NCI-H1105 treated with DMSO at 0.1 percent for 48 hours (cell line): ENCODE measurements around the gene MAPRE3.
A peak's percentile ranks its signal among the peaks of the same experiment; 100 is the strongest.

ENCODE experiments used
- DNase-seq: peaks from one replicate; lab custom pipeline; 2025; lab: John Stamatoyannopoulos, UW

The MAPRE3 gene

DNA sequence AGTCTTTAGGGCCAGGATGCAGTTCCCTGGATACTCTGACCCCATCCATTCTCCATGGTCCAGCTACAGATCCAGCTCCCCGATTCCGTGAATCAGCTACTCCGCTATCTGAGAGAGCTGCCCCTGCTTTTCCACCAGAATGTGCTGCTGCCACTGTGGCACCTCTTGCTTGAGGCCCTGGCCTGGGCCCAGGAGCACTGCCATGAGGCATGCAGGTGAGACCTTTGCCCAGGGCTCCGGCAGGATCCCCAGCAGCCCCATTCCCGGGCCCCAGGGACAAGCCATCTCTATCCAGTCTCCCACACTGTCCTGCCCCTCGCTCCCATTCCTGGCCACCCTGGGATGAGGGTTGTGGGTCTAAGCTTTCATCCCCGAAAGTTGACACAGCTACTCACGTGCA lies 69.8 kb downstream of the MAPRE3 start:
- no peak for DNase-seq

DNA sequence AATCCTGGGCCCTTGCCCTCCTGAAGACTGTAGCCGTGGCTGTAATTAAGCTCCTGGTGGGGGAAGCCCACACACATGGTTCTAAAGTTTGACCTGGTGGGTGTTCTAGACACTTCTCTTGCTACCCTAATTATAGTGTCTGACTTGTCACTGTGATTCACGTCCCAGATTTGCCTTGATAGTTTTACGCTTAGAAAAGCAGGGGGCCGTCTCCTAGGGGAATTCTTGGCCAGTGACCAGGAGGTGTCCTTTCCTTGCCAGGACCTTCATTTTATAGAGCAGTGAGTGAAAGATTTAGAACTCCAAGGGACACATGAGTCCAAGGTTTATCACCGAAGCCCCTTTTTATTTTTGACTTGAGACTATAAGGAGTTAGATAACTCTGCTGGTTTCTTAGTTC lies 71.3 kb downstream of the MAPRE3 start:
- no peak for DNase-seq

DNA sequence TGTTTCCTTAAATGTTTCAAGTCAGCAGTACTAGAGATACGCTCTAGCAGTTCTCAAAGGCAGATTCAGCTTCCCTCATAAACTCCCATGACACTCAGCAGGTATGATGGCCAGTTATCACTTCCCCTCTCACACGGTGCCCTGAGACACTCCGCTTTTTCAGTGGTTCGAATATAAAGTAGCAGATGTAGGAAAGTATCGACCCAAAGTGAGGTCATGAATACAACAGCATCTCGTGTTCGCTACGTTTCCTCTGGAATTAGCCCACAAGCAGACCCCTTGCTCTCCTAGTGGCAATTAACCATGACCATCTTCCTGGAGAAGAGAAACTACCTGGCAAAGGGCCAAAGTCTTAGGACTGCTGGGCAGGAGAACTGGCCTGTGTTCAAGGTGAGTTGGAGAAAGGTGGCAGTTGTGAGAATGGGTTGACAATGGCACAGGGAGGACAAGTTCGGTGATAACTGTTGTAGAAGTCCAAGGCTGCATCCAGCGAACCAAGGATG lies 71.8 kb downstream of the MAPRE3 start:
- DNase-seq = peak; percentile 8

DNA sequence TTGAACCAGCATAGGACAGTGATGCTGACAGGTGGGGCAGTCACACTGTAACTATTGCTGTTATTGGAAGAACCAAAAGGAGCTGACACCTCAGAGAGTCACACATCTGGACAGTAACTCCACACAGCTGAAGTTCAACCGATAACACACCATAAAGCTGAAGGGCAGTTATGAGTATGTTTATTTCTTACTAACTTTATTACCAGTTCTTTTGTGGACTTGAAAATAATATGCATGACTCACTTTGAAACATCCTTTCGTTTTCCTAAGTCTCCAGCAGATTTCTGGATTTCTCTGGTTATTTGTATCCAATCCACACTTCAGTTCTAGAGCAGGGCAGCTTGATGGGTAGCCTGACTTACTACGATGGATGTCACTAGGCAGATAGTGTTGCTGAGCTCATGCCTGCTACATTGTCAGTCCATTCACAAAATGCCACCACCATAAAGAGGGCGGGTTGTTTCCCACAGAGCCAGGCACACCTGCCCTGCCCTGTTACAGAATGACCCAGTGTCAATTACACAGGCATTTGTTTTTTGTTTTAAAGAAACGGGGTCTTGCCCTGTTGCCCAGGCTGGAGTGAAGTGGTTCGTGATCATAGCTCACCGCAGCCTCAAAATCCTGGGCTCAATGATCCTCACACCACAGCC lies 72.7 kb downstream of the MAPRE3 start:
- no peak for DNase-seq

DNA sequence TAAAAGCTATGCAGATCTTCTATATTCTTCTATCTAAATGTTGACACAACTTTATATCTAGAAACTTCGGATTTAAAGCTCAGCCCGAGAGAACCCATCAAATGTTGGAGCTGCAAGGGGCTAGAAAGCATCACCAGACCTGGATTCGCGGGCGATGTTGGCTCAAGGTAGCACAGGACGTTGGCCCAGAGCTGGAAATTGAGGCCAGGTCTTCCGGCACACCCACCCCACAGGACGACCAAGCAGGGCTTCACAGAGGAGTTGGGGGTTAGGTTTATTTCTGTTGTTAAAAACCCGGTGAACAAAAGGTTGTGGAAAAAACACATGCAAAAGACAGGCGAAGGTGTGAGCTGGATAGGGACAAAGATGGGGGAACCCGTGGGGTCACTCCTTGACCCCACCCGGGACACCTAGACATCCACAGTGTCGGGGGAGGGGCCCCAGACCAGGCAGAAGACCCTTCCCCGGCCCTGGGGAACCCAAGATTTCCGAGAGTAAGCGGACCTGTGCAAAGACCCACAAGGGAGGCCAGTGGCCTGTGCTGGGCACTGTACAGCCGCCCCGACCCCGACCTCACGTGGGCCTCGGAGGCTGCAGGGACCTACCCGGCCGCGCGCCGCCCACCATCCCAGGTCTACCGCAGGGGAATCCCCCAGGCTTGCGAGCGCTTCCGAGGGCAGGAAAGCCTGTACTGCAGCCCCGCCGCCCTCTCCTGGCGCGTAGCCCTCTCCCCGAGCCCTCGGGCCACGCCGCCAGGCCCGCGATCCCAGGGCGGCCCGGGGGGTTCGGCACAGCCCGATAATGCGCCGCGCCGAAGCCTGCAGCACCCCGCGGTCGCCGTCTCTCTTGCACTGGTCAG lies 79.2 kb downstream of the MAPRE3 start:
- no peak for DNase-seq

DNA sequence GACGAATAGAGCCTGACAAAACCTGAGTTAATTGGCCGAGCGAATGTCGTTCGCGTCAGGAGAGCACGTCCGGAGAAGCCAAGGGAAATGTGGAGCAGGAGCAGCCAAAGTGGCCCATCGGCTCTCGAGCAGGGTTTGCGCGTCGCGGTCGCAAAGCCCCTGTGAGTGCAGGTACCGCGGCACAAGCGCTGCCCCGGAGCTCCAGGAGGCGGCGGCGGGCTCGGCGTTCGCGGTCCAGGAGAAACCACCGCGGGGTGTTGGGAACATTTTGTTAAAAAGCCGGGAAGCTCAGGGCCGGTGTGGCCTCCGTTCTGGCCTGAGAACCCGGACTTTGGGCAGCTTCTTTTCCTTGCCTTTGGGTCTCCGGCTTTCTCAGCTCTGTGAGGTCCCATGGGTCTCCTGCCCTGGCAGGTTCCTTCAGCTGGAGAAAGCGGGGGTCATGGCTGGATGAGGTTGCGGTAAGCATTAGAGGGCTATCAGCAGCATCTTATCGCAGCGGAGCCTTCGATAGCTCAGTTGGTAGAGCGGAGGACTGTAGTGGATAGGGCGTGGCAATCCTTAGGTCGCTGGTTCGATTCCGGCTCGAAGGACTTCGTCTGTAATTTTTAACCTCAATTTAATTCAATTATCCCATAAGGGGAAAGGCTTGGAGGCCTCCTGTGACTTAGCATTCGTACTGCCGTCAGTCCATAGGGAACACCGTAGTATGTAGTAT lies 80.0 kb downstream of the MAPRE3 start:
- peak; percentile 85 for DNase-seq

DNA sequence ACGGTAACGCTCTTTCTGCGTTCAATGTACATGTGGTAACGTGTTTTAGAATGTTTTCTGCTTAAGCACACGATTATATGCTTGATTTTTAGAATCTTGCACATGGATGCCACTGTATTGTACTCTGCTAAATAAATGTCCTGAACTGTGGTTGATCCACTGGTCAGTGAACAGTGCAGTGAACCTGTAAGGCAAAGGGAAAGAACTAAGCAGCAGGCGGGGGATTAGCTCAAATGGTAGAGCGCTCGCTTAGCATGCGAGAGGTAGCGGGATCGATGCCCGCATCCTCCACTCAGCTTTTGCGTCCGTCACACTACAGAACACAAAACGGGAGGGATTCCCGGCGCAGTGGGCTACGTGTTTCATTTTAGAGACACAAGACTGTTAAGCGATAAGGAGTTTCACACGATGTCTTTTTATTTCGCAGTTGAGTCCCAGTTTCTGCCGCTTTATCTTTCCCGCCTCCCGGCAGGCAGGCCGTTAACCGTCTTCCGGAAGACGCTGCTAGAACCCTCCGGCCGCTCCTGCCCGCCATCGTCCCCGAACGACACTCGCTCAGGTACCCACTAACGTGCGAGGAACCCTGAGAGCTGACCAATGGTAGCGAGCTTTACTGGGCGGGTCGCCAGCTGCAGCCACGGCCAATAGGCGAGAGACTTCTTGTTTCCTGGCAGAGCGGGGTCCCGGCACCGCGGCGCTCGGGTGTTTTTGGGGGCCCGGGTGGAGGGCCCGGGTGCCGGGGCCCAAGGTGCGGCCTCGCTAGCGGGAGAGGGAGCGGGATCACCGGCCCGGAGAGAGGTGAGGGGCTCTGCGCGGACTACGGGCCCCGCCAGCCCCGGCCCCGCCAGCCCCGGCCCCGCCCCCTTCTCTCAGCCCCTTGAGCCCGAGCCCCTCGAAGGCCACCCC lies 80.8 kb downstream of the MAPRE3 start, which contains the start of gene AGBL5:
Gene AGBL5, plus strand, starts transcription at position 673 of the 906 bp plus-strand sequence. CDS start 1,291 bp downstream, outside the sequence.
- peak; percentile 90 for DNase-seq

DNA sequence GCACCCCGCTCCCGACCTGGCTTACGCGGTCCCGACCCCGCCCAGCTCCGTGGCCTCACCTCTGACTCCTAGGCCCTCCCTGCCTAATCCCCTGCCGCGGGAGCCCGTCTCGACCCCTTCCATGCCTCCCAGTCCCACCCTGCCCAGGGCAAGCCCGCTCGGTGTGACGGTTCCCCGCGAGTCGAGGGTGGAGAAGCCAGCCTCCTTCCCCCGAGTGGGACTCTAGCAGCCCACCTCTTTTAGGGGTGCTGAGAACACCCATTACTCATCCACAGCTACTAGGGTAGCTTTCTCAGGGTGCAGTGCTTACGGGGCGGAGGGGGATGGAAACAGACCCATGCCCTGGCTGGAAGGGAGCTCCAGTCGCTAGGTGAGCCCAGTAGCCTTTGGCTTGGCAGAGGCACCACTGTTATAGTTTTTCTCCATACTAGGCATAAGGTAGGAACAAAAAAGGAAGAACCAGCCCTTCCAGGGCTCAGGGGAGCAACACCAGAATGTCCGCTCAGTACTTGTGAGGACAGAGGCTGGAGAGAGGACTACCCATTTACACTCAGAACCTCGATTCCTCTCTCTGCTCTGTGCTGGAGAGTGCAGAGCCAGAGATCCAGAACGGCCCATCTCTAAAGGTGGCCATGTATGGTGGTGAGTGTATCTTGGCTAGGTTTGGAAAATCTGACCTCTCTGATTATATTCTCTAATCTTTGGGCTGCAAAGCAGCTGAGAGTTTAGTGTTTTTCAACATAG lies 81.6 kb downstream of the MAPRE3 start:
- DNase-seq = no peak

DNA sequence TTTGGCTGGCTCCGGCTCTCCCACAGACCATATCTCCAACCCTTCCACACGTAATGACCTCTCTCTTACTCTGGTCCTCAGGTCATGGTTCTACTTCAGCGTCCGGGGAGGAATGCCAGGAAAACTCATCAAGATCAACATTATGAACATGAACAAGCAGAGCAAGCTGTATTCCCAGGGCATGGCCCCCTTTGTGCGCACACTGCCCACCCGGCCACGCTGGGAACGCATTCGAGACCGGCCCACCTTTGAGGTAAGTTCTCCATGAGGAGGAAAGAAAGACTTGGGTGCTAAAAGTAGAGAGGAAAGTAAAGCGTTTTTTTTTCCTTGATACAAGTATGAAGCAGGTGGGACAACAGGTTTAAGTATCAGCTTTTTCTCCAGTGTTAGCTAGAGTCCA lies 82.9 kb downstream of the MAPRE3 start:
- DNase-seq = no peak

DNA sequence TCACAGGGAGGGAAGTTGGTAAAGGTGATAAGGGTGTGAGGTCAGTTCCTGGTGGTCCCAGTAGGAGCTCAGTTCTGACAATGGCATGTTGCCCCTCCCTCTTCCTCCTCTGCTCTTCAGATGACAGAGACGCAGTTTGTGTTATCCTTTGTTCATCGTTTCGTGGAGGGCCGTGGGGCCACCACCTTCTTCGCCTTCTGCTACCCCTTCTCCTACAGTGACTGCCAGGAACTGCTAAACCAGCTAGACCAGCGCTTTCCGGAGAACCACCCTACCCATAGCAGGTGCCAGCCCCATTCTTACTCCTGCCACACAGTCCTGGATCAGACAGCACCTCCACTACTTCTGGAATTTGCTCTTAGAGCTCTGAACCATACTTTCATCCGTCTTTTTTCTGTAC lies 83.3 kb downstream of the MAPRE3 start:
- DNase-seq = no peak

DNA sequence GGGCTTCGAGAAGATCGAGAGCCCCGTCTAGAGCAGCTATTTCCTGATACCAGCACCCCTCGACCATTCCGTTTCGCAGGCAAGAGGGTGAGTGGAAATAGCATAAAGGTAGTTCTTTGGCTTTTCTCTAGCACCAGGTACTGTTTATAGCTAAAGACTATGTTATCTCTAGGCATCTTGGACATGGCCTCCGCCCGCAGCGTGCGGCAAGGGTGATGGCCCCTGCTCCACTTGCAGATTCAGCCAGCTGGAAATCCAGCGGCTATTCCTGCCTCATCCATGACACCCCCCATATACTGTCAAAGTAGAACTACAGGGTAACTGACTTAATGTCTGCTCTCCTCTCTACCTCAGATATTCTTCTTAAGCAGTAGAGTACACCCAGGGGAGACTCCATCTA lies 84.3 kb downstream of the MAPRE3 start:
- DNase-seq = no peak

DNA sequence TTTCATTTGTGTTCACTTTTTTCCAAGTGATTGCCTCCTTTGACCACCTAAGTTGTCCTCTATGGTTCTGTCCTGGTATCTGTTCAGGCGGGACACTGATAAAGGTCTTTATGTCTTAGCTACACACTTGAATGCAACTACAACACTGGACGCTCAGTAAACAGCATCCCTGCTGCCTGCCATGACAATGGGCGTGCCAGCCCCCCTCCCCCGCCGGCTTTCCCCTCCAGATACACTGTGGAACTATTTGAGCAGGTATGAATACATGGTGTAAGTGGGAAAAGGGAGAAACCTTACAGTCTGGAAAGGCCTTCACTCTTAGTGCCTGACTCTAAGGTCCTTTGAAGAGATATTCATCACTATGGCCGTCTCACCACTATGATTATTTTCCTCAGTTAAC lies 86.7 kb downstream of the MAPRE3 start:
- no peak for DNase-seq

DNA sequence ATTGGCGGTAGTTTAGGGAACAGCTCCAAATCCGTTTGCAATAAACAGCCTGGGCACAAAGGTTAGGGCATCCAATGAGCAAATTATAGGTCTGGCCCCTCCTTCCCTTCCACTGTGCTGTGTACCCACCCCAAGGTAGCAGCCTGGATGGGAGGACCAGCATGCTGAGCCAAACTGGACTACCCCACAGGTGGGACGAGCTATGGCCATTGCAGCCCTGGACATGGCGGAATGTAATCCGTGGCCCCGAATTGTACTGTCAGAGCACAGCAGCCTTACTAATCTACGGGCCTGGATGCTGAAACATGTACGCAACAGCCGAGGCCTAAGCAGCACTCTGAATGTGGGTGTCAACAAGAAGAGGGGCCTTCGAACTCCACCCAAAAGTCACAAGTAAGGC lies 87.8 kb downstream of the MAPRE3 start:
- DNase-seq = no peak

DNA sequence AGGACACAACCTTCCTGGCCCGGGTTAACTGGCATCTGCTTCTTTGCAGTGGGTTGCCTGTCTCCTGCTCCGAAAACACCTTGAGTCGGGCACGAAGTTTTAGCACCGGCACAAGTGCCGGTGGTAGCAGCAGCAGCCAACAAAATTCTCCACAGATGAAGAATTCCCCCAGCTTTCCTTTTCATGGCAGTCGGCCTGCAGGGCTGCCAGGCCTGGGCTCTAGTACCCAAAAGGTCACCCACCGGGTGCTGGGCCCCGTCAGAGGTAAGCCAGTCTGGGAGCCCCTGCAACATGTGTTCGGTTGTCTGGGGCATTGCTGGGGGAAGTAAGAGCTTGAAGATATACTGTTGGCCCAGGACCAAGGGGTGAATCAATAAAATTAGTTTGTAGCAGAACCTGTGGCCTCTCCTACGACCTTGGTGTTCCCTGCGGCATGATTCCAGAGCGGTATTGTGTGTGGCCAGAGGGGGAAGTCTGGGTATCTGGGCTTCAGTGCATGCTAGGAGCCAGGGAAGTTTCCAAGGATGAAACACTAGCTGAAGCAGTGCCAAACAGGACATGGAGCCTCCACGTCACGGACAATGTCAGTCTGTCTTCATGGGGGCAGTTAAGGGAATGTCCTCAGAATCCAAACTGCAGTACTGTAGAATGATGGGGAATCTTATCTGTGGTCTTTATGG lies 88.8 kb downstream of the MAPRE3 start:
- no peak for DNase-seq

DNA sequence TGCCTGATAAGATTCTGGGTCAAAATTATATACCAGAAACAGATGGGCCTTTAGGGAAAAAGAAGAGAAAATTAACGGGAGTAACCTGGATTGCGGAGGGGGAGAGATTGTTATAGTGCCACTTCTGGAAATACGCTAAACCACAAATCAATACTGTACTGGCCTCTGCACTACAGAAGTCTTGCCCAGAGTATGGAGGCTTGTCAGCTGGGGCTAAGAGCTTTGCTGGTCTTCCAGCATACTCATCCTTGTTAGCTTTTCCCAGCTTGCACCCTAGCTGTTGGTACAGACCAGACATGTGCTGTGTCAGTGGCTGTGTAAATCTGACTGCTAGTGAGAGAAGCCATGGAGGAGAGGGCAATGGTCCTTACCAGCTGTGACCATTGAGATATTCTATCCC lies 89.9 kb downstream of the MAPRE3 start:
- DNase-seq = no peak

DNA sequence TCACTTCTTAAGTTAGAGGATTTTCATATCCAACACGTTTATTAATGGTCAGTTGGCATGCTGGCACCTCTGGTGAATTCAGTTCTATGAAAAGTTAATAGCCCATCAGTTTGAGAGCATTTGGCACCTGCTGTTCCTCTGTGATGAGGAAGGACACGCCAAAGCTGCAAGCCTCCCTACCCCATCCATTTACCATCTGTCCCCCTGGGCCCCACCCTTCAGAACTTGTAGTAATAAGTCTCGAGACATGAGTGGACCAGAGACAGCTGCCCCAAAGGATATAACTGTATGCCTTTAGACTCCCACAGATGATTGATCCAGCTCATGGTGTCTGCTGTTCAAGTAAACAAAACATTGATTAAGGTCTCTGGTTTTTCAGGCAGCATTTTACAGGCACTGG lies 94.7 kb downstream of the MAPRE3 start:
- no peak for DNase-seq

DNA sequence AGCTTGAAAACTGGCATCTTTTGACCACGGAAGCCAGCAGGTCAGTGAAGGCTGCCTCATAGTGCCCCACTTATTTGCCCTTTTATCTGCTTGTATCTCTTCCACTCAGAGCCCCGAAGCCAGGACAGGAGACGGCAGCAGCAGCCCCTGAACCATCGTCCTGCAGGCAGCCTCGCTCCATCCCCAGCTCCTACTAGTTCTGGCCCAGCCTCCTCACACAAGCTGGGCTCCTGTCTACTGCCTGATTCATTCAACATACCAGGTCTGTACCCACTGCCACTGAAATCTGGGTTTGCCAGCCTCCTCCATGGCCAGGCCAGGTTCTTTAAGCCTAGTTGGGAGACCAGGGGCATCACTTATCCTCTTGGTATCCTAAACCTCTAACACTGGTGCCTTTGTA lies 96.9 kb downstream of the MAPRE3 start:
- no peak for DNase-seq

DNA sequence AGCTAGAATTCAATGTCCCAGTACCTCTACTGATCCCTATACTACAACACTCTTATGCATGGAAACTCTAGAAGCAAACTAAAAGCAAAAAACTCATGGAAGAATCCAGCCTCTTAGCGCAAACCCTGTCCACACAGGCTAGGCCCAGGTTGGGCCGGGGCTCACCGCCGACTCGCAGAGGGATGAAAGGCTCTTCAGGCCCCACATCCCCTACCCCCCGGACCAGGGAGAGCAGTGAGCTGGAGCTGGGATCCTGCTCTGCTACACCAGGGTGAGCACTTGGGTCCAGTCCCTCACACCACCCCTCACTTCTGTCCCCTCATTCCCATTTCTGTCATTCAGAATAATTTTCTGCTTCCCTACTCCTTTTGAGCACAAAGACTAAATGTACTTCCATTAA lies 99.0 kb downstream of the MAPRE3 start:
- DNase-seq = no peak

DNA sequence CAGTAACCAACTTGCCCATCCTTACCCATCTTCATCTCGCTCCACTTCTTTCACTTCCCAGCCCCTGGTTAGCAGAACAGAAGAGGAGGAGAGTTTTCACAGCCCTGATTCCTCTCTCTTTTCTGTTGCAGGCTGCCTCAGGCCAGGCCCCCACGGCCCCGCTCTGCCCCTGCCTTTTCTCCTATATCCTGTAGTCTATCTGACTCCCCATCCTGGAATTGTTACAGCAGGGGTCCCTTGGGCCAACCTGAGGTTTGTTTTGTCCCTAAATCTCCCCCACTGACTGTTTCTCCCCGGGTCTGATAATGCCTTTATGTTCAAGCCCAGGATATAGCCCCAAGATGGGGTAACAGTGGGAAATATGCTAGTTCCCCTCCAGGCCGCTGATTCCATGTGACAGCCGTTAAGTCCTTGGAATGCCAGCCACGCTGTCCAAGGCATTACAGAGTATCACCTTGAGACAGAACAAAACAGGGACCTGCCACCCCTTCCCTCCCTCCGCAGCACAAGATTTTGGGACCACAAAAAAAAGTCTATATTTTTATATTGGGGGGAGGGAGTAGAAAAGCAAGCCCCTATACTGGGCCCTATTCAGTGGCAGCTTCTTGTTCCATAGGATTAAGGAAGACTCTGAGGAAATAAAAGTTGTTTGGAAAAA lies 99.7 kb downstream of the MAPRE3 start:
- DNase-seq = no peak
